Epidermal melanocyte (primary cell): ENCODE data around the gene PTCRA.
"Not testable (repeated sequence)": the region's sequence is repeated elsewhere in the genome, so short reads cannot be mapped to it uniquely, and the experiment has no call there.

Experiments
- DNase-seq: peaks from one replicate; pipeline ENCODE4 v3.0.0; 2011; ENCODE audit warnings: low spot score; ENCODE audit not compliant: insufficient read length

Gene PTCRA

GRCh38 chr6:42939810-42940167, 23.9 kb downstream of the PTCRA start:
- no peak for DNase-seq

- no peak for DNase-seq
Measured at GRCh38 chr6:42940493-42941045, 24.7 kb downstream of the PTCRA start.

DNA sequence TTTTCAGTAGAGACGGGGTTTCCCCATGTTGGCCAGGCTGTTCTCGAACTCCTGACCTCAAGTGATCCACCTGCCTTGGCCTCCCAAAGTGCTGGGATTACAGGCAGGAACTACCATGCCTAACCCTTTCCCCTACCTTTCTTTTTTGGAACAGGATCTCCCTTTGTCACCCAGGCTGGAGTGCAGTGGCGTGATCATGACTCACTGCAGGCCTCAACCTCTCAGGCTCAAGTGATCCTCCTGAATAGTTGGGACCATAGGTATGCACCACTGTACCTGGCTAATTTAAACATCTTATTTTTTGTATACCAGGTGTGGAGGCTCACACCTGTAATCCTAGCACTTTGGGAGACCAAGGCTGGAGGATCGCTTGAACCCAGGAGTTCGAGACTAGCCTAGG, 25.5 kb downstream of the PTCRA start:
- DNase-seq, result not testable (repeated sequence)

GRCh38 chr6:42942444-42942843, 26.6 kb downstream of the PTCRA start:
- no peak for DNase-seq

- no peak for DNase-seq
Measured at GRCh38 chr6:42947950-42948349, 32.1 kb downstream of the PTCRA start.

DNA sequence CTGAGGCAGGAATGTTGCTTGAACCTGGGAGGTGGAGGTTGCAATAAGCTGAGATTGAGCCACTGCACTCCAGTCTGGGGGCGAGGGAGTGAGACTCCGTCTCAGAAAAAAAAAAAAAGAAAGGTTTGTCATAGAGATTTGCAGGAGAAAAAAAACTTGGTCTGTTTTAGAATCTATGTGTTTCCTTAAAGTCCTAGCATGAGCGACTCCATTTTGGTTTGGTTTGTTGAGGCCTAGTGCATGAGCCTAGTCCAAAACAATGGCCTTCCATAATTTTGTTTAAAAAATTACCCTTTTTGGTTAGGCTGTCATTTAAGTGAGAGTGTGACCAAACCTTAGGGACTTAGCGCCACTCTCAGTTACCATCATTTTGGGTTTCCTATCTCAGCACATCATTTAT, 36.5 kb downstream of the PTCRA start:
- no peak for DNase-seq

DNA sequence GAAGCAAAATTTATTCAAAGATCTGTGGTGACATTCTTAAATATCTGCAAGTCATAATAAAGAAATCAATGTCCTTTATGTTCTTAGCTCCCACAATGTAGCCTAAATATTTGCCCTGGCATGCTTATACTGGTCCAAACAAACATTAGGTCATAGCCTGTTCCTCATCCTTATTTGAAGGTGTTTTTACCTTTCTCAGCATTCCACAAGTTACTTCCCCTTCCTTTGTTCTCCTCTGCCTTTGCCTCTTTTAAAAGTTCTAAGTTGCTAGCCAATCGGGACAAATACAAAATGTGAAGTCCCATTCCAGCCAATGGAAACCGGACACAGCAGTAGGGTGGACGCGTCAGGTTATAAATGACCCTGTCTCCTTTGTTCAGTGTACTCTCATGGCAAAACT, 38.6 kb downstream of the PTCRA start:
- not testable (repeated sequence) for DNase-seq

GRCh38 chr6:42958125-42958524, 42.3 kb downstream of the PTCRA start:
- no peak for DNase-seq

- no peak for DNase-seq
Measured at GRCh38 chr6:42959917-42960242, 44.0 kb downstream of the PTCRA start.

DNA sequence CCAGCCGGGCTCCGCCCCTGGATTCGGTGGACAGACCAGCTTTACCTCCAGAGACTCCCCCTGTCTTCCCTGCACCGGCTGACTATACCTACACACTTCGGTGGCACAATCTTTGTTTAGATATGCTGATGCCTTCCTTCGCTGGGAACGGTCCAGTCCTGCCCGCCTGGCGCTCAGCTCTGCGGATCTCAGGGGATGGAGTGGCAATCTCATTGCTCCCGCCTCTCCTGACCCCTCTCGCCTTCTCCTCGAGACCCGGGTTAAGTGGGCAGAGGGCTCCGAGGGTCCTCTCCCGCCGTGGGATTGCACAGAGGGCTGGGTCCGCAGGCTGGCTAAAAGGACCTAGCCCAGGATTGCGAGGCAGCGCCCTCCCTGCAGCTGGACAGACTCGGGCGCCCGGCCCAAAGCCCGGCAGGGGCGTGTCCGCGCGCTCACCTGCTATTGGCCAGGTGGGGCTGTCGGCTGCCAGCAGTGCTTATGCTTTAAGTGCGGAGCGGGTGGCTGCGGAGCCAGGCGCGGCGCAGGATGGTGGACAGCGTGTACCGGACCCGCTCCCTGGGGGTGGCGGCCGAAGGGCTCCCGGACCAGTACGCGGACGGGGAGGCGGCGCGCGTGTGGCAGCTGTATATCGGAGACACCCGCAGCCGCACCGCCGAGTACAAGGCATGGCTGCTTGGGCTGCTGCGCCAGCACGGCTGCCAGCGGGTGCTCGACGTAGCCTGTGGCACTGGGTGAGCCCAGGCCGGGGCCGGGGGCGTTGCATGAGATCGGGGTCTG, 44.6 kb downstream of the PTCRA start, which contains the start of gene GNMT:
Gene GNMT, plus strand, starts transcription at position 512 of the 777 bp plus-strand sequence. Its CDS starts 14 bp downstream, at position 526.
- DNase-seq, result no peak

DNA sequence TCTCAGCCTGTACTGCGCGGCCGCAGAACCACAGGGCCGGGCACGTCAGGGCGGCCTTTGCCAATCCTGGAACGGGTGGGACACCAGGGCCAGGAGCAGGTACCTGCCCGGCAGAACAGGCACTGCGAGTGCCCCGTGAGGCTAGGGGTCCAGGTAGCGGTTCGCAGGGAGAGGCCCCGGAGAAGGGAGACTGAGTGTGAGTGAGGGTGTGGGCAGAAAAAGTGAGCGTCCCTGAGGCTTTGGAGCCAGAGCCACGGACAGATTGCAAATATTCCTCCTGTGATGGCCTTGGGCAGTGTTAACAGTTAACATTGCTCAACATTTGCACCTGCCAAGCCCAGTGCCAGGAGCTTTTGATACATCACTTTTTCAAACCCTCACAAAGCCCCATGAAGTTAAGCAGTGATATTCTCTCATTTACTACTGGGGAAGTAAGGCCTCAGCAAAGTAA, 45.2 kb downstream of the PTCRA start:
- no peak for DNase-seq

DNA sequence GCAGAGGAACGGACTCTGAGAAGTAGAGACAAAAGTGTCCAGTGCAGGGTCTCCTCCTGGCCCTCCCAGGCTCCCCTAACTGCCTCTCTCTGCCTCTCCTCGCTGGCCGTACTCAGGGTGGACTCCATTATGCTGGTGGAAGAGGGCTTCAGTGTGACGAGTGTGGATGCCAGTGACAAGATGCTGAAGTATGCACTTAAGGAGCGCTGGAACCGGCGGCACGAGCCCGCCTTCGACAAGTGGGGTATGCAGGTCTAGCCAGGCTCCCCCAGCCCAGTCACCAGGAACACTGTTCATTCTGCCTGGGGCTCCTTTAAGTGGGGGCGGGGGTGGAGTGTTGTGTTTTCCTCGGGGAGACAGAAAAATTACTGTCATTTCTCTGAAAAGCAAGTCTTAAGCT, 46.2 kb downstream of the PTCRA start:
- no peak for DNase-seq

DNA sequence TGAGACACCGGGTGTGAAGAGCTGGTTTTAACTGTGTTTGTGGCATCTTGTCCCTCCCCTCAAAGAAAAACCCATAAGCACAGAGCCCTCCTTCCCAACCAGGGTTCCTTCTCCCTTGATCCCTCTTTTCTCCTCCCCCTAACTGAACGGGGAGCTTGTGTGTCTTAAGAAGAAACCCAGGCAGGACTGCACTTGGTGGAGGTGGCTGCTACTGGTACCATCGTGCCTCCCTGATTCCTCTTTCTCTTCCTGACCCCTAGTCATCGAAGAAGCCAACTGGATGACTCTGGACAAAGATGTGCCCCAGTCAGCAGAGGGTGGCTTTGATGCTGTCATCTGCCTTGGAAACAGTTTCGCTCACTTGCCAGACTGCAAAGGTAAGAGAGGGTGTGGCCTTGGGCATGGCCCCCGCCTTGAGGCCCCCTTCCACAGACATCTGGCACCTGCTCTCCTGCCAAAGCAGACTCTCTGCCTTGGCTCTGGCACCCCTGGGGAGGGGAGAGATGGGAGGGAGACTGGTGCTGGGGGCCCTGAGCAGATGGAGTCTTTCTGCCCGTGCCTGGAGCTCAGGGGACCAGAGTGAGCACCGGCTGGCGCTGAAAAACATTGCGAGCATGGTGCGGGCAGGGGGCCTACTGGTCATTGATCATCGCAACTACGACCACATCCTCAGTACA, 46.8 kb downstream of the PTCRA start:
- no peak for DNase-seq

GRCh38 chr6:42963179-42963854, 47.5 kb downstream of the PTCRA start:
- DNase-seq, result no peak

DNA sequence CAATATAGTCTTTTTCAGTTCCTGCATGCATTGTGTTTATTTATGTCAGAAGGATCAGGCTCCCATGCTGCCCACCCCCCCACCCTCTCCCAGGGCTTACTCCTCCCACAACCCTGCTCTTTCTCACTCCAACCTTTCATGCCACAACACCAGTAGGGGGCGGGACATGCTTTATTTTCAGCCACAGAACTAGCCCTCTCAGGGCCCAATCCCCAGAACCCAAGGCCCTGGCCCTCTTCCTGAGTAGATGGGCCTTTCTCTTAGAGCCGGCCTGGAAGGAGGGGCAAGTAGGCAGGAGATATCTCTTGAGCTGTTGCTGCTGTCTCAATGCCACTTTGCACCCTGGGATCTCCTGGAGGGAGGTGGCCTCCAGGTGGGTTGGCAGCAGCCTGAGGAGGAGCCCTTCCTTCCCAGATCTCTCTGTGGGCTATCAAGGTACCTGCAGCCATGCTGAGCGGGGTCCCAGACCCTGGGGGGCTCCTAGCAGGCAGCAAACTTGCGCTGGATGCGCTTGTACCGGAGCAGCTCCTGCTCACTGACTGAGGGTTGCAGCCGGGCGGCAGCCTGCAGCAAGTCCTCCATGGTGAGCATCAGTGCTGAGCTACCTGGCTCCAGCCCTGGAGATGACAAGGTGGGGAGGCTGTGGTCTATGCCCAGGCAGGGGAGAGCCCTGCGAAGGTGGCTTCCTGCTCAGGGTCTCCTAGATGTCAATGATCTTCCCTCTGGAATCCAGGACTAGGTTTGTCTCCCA, 48.2 kb downstream of the PTCRA start:
- no peak for DNase-seq

DNA sequence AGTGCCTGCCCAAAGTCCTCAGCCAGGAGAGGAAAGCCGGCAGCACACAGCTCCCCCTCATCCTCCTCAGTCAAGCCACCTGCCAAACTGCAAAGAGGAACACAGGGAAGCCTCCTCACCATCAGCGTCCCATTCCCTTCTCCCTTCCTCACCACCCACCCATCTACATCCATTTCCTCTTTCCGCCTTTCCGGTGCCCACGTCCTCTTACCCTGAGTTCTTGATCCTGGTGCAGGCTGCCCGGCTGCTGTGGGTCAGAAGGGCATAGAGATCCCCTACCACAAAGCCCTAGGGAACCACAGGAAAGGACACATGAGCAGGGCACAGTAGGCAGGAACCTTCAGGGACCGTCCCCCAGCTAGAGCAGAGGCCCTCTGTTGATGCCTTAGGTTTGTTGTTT, 50.7 kb downstream of the PTCRA start:
- DNase-seq, result no peak

- DNase-seq, result no peak
Measured at GRCh38 chr6:42967228-42967627, 51.4 kb downstream of the PTCRA start.

DNA sequence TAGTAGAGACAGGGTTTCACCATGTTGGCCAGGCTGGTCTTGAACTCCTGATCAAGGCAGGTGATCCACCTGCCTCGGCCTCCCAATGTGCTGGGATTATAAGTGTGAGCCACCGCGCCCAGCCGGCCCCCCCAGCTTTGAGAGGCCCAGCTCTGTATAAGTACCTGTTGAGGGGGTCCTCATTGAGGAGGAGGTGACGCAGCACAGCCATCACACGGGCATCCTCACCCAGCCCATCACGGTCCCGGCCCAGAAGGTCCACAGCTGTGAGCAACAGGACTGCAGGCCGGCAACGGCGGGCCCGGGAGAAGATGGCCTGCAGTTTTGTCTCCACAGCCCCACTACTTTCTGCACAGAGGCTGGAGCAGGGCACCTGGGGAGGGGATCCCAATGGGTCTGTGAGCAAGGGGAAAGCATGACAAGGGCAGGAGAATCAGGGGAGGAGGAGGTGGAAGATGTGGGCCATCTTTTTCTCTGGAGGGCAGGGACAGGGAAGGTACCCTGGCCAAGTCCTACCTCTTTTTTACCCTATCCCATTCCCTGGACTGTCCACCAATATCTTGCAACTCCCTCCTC, 52.4 kb downstream of the PTCRA start:
- no peak for DNase-seq

GRCh38 chr6:42968783-42969182, 52.9 kb downstream of the PTCRA start:
- DNase-seq, result no peak

DNA sequence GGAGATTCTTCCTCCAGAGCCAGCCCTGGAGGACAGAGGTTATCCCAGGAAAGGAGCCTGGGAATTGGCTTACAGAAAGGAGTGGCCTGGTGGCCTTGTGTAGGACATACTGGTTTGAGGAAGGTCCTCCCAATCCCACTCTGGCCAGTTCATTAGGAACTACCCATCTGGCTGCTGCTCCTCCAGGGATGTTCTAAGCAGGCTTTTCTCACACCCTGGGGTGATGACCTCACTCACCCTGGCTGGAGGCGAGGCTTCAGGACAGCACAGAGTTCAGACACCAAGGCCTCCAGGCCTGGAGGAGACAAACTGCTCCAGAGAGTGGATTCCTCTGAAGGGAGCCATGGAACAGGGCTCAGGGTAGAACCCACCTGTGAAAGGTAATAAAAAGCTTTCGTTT, 53.6 kb downstream of the PTCRA start:
- DNase-seq, result no peak

GRCh38 chr6:42969934-42970333, 54.1 kb downstream of the PTCRA start:
- no peak for DNase-seq
